ENCODE results near the gene TTC16.

Gene TTC16

GRCh38 chr9:127715470-127716337 lies at the start of gene TTC16, which contains the start of gene PTRH1:
Gene TTC16 (plus strand): TSS chr9:127716079. CDS start chr9:127716146, 67 bp downstream.
Gene PTRH1 (minus strand): TSS chr9:127715663. CDS start chr9:127715639, 24 bp downstream.
- TF ChIP-seq CTCF (conservative IDR thresholded peaks at IDR 0.05; ENCODE audit: low read depth, low read length), result no peak
- peak; percentile 94 for DNase-seq (ENCODE audit: low read depth)
- H3K4me3 ChIP-seq (ENCODE audit: low read depth, low read length), result peak within 1 kb of the TSS; percentile 87

- DNase-seq (ENCODE audit: low read depth), result no peak
- TF ChIP-seq CTCF (conservative IDR thresholded peaks at IDR 0.05; ENCODE audit: low read depth, low read length), result no peak
- no peak overlapping the region for H3K4me3 ChIP-seq (ENCODE audit: low read depth, low read length)
These were observed 48.6 kb upstream of the TTC16 start for GRCh38 chr9:127667127-127667844.

DNA sequence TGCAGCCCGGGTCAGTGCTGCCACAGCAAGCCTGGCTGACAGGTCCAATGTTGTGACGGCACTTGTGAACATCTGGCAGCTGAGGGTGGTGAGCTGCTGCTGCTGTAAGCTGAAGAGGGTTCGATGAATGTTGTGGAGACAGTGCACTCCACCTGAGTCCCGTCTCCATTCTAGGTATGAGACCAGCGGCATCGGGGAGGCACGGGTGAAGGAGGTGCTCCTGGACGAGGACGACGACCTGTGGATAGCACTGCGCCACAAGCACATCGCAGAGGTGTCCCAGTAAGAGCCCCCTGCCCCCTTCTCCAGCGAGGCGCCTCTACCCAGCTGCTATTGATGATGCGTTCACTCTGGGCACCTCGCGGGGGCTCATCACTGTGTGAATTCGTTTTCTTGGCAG lies 48.0 kb upstream of the TTC16 start:
- H3K4me3 ChIP-seq (ENCODE audit: low read depth, low read length), result no peak overlapping the region
- no peak for TF ChIP-seq CTCF (conservative IDR thresholded peaks at IDR 0.05; ENCODE audit: low read depth, low read length)

GRCh38 chr9:127673234-127673633 lies 42.6 kb upstream of the TTC16 start:
- no peak overlapping the region for H3K4me3 ChIP-seq (ENCODE audit: low read depth, low read length)
- no peak for TF ChIP-seq CTCF (conservative IDR thresholded peaks at IDR 0.05; ENCODE audit: low read depth, low read length)

More for the DNA sequence above, 48.0 kb upstream of the TTC16 start:
- DNase-seq (ENCODE audit: low read depth), result no peak

GRCh38 chr9:127676638-127677037 lies 39.2 kb upstream of the TTC16 start:
- TF ChIP-seq CTCF (conservative IDR thresholded peaks at IDR 0.05; ENCODE audit: low read depth, low read length), result no peak
- H3K4me3 ChIP-seq (ENCODE audit: low read depth, low read length), result no peak overlapping the region
- peak; percentile 47 for DNase-seq (ENCODE audit: low read depth)

More at GRCh38 chr9:127673234-127673633, 42.6 kb upstream of the TTC16 start:
- no peak for DNase-seq (ENCODE audit: low read depth)

DNA sequence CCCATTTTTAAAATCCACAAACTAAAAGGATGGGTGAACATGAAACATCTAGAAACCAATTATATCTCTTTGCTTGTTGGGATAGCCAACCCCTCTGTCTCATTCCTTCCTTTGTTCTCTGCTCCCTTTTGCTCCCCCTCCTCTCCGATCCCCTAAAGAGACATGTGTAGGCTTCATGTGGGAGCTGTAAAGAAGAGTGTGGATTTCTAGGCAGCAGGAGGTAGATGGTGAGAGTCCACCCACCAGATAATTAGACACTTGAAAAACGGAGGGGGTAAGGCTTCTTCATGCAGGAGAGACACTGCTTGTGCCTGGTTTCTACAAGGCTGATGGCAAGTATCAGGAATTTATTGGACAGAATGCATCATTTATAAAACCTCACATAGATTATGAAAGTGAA lies 36.4 kb upstream of the TTC16 start:
- no peak for DNase-seq (ENCODE audit: low read depth)
- no peak for TF ChIP-seq CTCF (conservative IDR thresholded peaks at IDR 0.05; ENCODE audit: low read depth, low read length)
- H3K4me3 ChIP-seq (ENCODE audit: low read depth, low read length), result no peak overlapping the region

Data from choroid plexus epithelial cell (primary cell).